GM12873 (cell line): ENCODE results near the gene LIF.

Experiments used
- TF ChIP-seq, protein P1 (sequence below): IDR thresholded peaks from 2 replicates; pipeline ENCODE4 v1.5.1; 2012; ENCODE audit warnings: low read depth, mild to moderate bottlenecking, moderate library complexity, low read length, control low read depth; ENCODE audit not compliant: insufficient read depth; ENCODE audit errors: missing control alignments

Gene LIF

GRCh38 chr22:30250661-30251267, 4.2 kb upstream of the LIF start:
- TF ChIP-seq, protein P1, sequence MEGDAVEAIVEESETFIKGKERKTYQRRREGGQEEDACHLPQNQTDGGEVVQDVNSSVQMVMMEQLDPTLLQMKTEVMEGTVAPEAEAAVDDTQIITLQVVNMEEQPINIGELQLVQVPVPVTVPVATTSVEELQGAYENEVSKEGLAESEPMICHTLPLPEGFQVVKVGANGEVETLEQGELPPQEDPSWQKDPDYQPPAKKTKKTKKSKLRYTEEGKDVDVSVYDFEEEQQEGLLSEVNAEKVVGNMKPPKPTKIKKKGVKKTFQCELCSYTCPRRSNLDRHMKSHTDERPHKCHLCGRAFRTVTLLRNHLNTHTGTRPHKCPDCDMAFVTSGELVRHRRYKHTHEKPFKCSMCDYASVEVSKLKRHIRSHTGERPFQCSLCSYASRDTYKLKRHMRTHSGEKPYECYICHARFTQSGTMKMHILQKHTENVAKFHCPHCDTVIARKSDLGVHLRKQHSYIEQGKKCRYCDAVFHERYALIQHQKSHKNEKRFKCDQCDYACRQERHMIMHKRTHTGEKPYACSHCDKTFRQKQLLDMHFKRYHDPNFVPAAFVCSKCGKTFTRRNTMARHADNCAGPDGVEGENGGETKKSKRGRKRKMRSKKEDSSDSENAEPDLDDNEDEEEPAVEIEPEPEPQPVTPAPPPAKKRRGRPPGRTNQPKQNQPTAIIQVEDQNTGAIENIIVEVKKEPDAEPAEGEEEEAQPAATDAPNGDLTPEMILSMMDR = no peak

- TF ChIP-seq, protein P1 = no peak
These were observed 3.5 kb upstream of the LIF start for GRCh38 chr22:30250039-30250565.

DNA sequence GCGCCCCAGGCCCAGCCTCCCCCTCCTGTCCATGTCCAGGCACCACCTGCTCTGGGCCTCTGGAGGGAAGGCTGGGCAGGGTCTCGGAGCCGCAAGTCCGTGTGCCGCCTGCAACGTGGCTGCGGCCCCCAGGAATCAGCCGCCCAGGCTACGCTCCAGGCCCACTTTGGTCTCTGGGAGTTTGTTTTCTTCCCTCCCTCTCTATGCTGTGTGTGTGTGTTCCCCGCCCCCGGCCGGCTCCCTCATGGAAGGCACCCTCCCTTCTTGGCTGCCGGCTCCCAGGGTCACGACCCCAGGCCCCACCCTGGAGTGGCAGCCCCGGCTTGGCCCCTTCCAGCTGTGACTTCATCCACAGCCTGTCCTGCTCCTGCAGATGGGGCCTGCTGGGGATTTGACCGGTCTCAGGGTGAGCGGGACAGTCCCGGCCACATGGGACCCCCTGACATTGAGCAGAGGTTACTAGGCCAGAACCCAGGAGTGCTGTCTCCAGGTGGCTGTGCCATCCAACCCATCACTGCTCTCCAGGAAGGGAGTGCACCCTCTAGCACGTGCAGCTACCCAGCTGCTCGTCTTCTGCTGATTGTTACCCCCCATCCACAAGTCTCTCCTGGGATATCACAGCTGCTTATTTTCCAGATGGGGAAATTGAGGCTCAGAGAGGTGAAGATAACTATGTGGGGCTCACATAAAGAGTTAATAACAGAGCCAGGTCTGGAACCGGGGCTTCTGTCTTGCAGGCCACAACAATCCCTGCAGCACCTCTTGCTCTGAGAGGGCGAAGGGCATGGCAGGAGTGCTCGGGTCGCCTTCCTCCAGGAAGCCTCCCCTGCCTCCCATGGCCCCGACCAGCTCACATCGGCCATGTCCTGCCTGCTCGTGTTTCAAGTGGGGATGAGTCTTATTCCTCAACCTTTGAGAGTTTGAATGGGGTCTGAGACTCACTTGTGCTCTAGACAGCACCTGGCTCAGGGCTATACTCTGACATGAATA, 2.8 kb upstream of the LIF start:
- TF ChIP-seq, protein P1 = no peak

DNA sequence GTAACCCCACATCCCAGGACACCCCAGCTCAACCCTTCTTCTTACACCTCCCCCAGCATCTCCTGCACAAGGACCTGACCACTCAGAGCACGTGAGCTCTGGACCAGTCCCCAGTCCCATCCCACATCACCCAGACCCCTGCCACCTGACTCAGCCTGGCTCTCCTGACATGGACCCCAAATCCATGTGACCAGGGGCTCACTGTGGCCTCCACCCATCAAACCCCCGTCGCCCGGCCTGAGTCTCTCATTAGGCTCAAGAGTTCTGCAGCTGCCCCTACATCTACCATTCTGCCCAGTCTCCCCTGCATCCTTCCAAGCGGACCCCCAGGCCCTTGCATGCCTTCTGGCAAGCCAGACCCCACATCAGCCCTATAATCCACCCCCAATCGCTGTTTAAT, 1.9 kb upstream of the LIF start:
- TF ChIP-seq, protein P1 = no peak

DNA sequence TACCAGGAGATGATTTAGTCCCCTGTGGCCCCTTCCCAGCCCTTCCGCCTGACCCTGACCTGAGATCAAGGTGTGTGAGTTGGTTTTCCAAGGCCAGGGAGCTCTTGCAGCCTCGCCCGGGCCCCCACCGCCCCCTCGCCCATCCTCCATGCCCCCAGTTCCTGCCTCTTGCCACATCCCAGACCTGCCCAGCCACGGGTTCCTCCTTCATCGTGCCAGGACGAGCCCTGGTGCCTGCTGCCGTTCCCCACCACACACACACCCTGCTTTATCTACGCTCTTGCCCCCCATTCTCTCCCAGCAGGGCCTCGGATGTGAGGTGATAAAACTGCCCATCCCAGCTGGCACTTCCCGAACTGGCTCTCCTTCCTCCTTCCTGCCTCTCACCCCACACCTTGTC, 1.4 kb upstream of the LIF start:
- TF ChIP-seq, protein P1 = no peak

- TF ChIP-seq, protein P1 = no peak
These were observed 1.0 kb upstream of the LIF start for GRCh38 chr22:30247561-30247960.

DNA sequence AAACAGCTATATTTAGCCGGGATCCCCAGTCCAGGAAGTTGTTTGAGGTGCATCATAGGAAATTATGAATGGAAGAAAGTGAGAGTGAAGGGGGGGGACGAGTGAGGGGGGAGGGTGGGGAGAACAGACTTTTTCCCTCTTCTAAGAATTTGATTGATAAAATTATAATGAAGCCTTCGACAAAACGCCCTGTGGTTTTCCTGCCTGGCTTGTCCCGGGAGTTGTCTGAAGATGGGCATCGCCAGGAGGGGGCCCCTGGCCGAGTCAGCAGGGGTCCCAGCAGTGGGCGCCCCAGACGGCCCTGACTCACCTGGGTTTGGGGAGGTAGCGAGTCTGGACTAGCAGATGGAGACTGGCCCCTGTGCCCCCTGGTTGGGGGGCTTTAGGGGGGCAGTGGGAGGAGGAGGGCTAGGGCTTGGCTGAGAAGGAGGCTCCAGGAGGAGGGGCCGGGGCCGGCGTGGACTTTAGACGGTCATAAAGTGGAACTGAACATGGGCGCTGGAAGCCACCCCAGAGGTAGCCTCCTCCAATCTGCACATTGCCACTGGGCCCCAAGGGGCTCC, 336 bp upstream of the LIF start:
- TF ChIP-seq, protein P1 = no peak
